A172 (cell line): Measurements from ENCODE around the gene SCN2A. TPM values are rescaled to one million over a fixed set of nuclear protein-coding genes. Genes with fewer than 3 reads are reported as not detected.

Experiments
- DNase-seq: peaks from one replicate; pipeline ENCODE4 v3.0.0-alpha.2; 2015; ENCODE audit warnings: low spot score
- total RNA-seq: library from RNA; depleted of rRNA; stranded (reverse); fragments of >200 nt; shearing (Covaris generic); gene quantifications from 2 replicates; pipeline ENCODE4 v1.2.3, GENCODE V29; 2014; rRNA removed

SCN2A gene
- total RNA-seq, 1 experiment from 2014 or later = 0.17 TPM

GRCh38 chr2:165420231-165420630 is 181.0 kb downstream of the SCN2A start:
- no peak for DNase-seq

DNA sequence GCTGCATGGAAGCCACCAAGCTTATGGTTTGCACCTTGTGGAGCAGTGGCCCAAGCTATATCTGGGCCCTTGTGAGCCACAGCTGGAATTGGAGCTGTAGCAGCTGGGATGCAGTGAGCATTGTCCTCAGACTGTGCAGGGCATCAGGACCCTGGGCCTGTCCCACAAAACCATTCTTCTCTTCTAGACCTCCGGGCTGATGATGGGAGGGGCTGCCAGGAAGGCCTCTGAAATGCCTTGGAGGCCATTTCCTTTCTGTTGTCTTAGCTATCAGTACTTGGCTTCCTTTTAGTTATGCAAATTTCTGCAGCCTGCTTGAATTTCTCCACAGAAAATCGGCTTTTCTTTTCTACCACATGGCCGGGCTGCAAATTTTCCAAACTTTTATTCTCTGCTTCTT is 183.9 kb downstream of the SCN2A start:
- DNase-seq = no peak

- DNase-seq = no peak
Observed at GRCh38 chr2:165425556-165425955, 186.3 kb downstream of the SCN2A start.

GRCh38 chr2:165427686-165428085 is 188.5 kb downstream of the SCN2A start:
- no peak for DNase-seq

GRCh38 chr2:165428926-165429325 is 189.7 kb downstream of the SCN2A start:
- no peak for DNase-seq

DNA sequence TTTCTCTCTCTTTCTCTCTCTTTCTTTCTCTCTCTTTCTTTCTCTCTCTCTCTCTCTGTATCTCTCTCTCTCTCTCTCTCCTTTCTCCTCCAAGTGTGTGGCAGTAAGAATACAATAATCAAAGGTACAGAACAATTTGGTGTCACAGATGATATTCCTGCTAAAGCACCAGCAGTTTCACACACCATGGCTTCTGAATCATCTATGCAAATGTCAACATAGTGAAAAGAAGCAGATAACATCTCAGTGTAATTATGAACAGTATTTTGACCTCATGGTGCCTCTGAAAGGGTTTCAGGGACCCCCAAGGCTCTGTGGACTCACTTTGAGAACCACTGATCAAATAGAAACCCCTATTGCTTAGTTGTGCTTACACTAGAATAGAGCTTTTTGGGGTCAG is 191.8 kb downstream of the SCN2A start:
- DNase-seq = no peak

DNA sequence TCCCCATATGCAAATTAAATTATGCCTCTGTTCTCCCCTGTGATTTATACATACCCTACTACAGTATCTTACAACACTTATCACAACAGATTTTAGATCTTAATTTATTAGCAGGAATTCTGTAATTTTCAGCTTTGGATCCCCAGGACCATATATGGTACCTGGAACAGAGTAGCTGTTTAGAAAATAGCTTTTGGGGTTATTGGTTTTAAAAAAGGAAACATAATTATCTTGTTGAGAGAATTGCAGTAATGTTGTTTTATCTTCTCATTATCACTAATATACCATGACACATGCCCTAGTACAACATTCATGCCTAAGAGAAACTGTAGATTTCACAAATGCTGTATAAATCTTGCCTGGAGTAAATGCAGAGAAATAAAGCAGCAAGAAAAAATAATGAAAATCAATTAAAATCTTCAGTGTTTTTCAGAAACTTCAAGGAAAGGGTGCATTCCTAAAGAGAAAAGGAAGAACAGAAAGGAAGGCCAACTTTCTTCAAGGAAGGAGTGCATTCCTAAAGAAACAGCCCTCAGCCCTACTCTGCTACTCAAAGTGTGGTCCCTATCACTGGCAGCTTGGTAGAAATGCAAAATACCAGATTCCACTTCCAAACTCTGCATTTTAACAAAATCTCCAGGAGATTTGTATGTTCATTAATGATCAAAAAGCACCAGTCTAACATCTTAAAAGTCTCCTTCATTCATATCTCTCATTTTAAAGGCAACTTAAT is 193.2 kb downstream of the SCN2A start:
- DNase-seq = no peak

- no peak for DNase-seq
Observed at GRCh38 chr2:165434865-165435496, 195.8 kb downstream of the SCN2A start.

- DNase-seq = no peak
Observed at GRCh38 chr2:165435611-165436010, 196.4 kb downstream of the SCN2A start.

DNA sequence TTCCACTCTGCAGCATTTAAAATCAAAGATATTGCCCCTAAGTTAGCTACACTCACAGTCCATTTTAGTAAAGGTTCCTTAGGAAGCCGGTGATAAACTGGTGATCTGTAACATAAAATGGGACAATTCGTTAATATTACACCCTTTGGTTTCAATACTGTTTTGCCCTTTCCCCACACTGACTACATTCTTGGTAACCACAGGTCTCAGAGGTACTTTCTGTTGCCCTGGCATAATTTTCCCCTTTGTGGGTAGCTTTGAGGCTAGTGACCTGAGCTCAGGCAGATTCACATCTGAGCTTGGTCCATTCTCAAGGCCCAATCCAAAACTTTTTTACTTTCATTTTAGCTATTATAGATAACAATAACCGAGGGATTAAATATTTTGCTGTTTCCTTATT is 197.3 kb downstream of the SCN2A start:
- DNase-seq = no peak

DNA sequence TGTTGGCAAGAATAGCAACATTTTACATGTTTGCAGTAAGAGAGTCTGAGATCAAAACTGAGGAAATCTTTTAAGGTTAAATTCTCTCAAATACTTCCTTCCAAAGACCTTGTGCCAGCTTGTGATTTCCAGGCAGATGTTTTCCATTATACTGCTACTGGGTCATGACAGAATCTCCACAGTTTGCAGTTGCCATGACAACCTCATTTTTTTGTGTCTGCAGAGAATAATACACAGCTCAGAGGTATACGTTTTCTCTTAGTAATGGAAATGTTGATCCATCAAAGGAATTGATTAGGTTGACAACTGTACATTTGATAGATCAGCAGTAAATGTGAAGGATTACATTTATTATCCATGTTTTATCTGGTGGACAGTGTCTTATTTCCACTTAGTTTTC is 201.2 kb downstream of the SCN2A start:
- no peak for DNase-seq

Other genes with a start within 250 kb of the SCN2A start
- gene SCN3A, start 35.4 kb upstream of the SCN2A start, total RNA-seq = 0.38 TPM in 1 of 2 replicates, not detected in the other
- 2.8 and 4.0 TPM in 2 replicates for gene CSRNP3, start 230.3 kb downstream of the SCN2A start, total RNA-seq